Esophagus muscularis mucosa (tissue), 4 donors: Measurements from ENCODE around the gene CDK14. TPM values are rescaled to one million over a fixed set of nuclear protein-coding genes. Genes with fewer than 3 reads are reported as not detected.
"Not testable (repeated sequence)": the region's sequence is repeated elsewhere in the genome, so short reads cannot be mapped to it uniquely, and the experiment has no call there.

ENCODE experiments used
- DNase-seq: peaks from one replicate; pipeline ENCODE4 v3.0.0-alpha.2; 2017; ENCODE audit errors: extremely low spot score
- H3K27ac ChIP-seq, 4 donors: fragments of 200-600 bp; sonication (generic); replicated peaks in 1 of 4; 1 replicate in 3 of 4; 2 replicates in 1 of 4; pipeline ENCODE4 v1.5.1; 2016 to 2019; ENCODE audit warnings: mild to moderate bottlenecking in 1 of 4
- H3K27me3 ChIP-seq, 4 donors: fragments of 200-600 bp; sonication (generic); one replicate each; pipeline versions ENCODE4 v1.5.1 to v1.6.0; 2016 to 2019
- H3K36me3 ChIP-seq, 4 donors: fragments of 200-600 bp; sonication (generic); one replicate each; pipeline ENCODE4 v1.5.1; 2016 to 2019
- H3K4me1 ChIP-seq, 4 donors: fragments of 200-600 bp; sonication (generic); one replicate each; pipeline ENCODE4 v1.5.1; 2016 to 2019
- H3K4me3 ChIP-seq, 4 donors: fragments of 200-600 bp; sonication (generic); 1 replicate in 2 of 4; 2 replicates in 2 of 4; pipeline ENCODE4 v1.5.1; 2016 to 2019; ENCODE audit warnings: mild to moderate bottlenecking in 4 of 4, moderate library complexity in 1 of 4
- H3K9me3 ChIP-seq, 4 donors: fragments of 200-600 bp; sonication (generic); 1 replicate in 3 of 4; 2 replicates in 1 of 4; pipeline ENCODE4 v1.5.1; 2016 to 2019
- CTCF ChIP-seq, 3 experiments: fragments of 200-600 bp in 2 of 3; fragments of 450-650 bp in 1 of 3; sonication (generic) in 2 of 3; IDR thresholded peaks; one replicate each; pipeline ENCODE4 v1.5.1; 2017 to 2019; ENCODE audit warnings: antibody characterized with exemption in 3 of 3, mild to moderate bottlenecking in 2 of 3, moderate library complexity in 1 of 3
- EP300 ChIP-seq: sonication (generic); formaldehyde crosslinking; IDR thresholded peaks from one replicate; pipeline ENCODE4 v1.6.1; 2017; ENCODE audit warnings: antibody characterized with exemption
- POLR2A ChIP-seq: fragments of 450-650 bp; IDR thresholded peaks from one replicate; pipeline ENCODE4 v1.6.1; 2017; ENCODE audit warnings: antibody characterized with exemption, moderate library complexity, mild to moderate bottlenecking, low read depth
- POLR2AphosphoS5 ChIP-seq, 2 donors: sonication (generic); formaldehyde crosslinking; IDR thresholded peaks; one replicate each; pipeline ENCODE4 v1.6.1; 2017; ENCODE audit warnings: antibody characterized with exemption in 2 of 2
- WGBS: methylation state at CpG from one replicate; pipeline ENCODE4 v1.1.5; 2018; 5-methylcytosine and 5-hydroxymethylcytosine counted together
- intact Hi-C: fragments of 100-400 bp; cut with DNase I; formaldehyde crosslinking; loops from one replicate; pipeline ENCODE4 v1.15.1; 2023
- total RNA-seq, 4 donors: library from RNA; depleted of rRNA; stranded (reverse); fragments of >200 nt; gene quantifications; one replicate each; pipeline versions ENCODE4 v1.1.0 to v1.2.1, GENCODE V29; 2016

Gene CDK14
- total RNA-seq, 4 donors from 2014 or later, result 9.6 to 17.7 (median 14.3) TPM

- H3K4me3 ChIP-seq, result no peak overlapping the region
Measured at GRCh38 chr7:90766814-90767564, 170.9 kb downstream of the CDK14 start.

GRCh38 chr7:90768301-90768700 lies 172.2 kb downstream of the CDK14 start:
- Histone ChIP-seq H3K27me3 (no peaks in the 10 kb centered on the region), H3K4me3 (no peak overlapping the region), H3K4me1 (no peaks in the 10 kb centered on the region), H3K9me3 (no peaks in the 10 kb centered on the region), H3K36me3 (no peaks in the 10 kb centered on the region), H3K27ac (no peak overlapping the region)
- no peak for DNase-seq
- 80% methylated on average over 6 of the region's 6 CpGs for WGBS
- intact Hi-C loops, result no loop called here
- TF ChIP-seq POLR2A (no peak), CTCF (IDR thresholded peaks at IDR 0.05) (no peak), EP300 (no peak), POLR2AphosphoS5 (IDR thresholded peaks at IDR 0.05) (no peak)

More at GRCh38 chr7:90766814-90767564, 170.9 kb downstream of the CDK14 start:
- H3K36me3 ChIP-seq, result no peaks in the 10 kb centered on the region
- no peak for DNase-seq
- no peak for TF ChIP-seq POLR2AphosphoS5 (IDR thresholded peaks at IDR 0.05)
- H3K4me1 ChIP-seq, result no peaks in the 10 kb centered on the region
- H3K9me3 ChIP-seq, result no peaks in the 10 kb centered on the region
- 86% methylated on average over 7 of the region's 7 CpGs for WGBS
- H3K27me3 ChIP-seq, result no peaks in the 10 kb centered on the region
- intact Hi-C loops, result no loop called here
- no peak overlapping the region for H3K27ac ChIP-seq

DNA sequence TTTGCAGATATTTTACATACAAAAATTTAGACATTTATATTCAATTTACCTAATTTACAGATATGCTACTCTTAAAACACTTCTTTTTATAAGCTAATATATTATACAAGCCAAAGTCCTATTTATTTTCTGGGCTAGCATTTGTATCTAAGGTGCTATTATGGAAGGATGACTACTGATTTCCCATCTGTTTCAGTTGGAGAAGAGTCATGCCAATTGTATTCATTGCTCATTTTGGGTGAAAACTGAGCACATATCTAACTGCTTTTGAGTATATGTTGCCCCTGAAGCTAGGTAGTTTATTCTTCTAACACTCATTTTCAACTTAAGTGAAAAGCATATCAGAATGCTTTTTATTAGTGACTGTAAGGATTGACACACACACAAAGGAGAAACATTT lies 172.9 kb downstream of the CDK14 start:
- H3K36me3 ChIP-seq, result no peaks in the 10 kb centered on the region
- no peaks in the 10 kb centered on the region for H3K4me1 ChIP-seq
- no peak for TF ChIP-seq POLR2AphosphoS5 (IDR thresholded peaks at IDR 0.05)
- no peak for TF ChIP-seq POLR2A
- no peak for TF ChIP-seq CTCF (IDR thresholded peaks at IDR 0.05)
- no peak for TF ChIP-seq EP300

GRCh38 chr7:90769566-90769965 lies 173.4 kb downstream of the CDK14 start:
- H3K27ac ChIP-seq, H3K9me3 ChIP-seq, H3K36me3 ChIP-seq, H3K27me3 ChIP-seq, H3K4me1 ChIP-seq, H3K4me3 ChIP-seq, DNase-seq, intact Hi-C loops: not testable (repeated sequence)
- 95% methylated on average over 5 of the region's 5 CpGs for WGBS

More for the DNA sequence above, 172.9 kb downstream of the CDK14 start:
- Histone ChIP-seq H3K27me3 (no peaks in the 10 kb centered on the region), H3K4me3 (no peak overlapping the region), H3K27ac (no peak overlapping the region), H3K9me3 (no peaks in the 10 kb centered on the region)
- no peak for DNase-seq
- intact Hi-C loops, result no loop called here

- H3K4me3 ChIP-seq, result no peak overlapping the region
- H3K4me1 ChIP-seq, result no peaks in the 10 kb centered on the region
- 98% methylated on average over 2 of the region's 2 CpGs for WGBS
- intact Hi-C loops, result no loop called here
- no peaks in the 10 kb centered on the region for H3K27me3 ChIP-seq
- TF ChIP-seq POLR2A (no peak), EP300 (no peak), POLR2AphosphoS5 (IDR thresholded peaks at IDR 0.05) (no peak), CTCF (IDR thresholded peaks at IDR 0.05) (no peak)
- DNase-seq, result no peak
- H3K9me3 ChIP-seq, result no peaks in the 10 kb centered on the region
- no peaks in the 10 kb centered on the region for H3K36me3 ChIP-seq
- no peak overlapping the region for H3K27ac ChIP-seq
Measured at GRCh38 chr7:90771281-90771680, 175.2 kb downstream of the CDK14 start.

- Histone ChIP-seq H3K9me3 (no peaks in the 10 kb centered on the region), H3K4me3 (no peak overlapping the region), H3K4me1 (peaks cover 2 to 7% (median 6%) of the 10 kb centered on the region in 4 donors), H3K27ac (no peak overlapping the region), H3K27me3 (no peaks in the 10 kb centered on the region), H3K36me3 (no peaks in the 10 kb centered on the region)
- TF ChIP-seq CTCF (IDR thresholded peaks at IDR 0.05), result no peak
- TF ChIP-seq POLR2A, result no peak
- TF ChIP-seq EP300, result no peak
- no peak for TF ChIP-seq POLR2AphosphoS5 (IDR thresholded peaks at IDR 0.05)
- DNase-seq, result no peak
- 81% methylated on average over 6 of the region's 6 CpGs for WGBS
- intact Hi-C loops, result no loop called here
Measured at GRCh38 chr7:90772410-90772809, 176.3 kb downstream of the CDK14 start.
